ENCODE results near the gene SEZ6.

DNA sequence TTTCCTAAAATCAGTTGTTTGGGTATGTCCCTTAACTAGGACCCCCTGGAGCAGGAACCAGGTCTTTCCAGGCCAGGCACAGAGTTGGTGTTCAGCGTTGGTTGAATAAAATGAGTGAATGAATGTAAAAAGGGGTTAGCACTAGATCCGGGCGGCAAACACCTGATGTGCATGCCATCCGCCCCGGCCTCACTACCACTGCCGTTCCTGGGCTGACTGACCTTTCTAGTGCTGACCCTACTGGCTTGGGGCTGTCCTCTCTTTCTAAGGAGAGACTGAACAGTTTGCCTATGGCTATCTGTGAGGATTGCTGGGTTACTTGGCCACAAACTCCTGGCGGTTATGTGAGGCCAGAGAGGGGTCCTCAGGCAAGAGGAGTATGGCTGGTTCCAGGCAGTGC, 44.4 kb downstream of the SEZ6 start:
- no peak for TF ChIP-seq POLR2A (IDR thresholded peaks at IDR 0.05; ENCODE audit: low read length)
- TF ChIP-seq GATA1 (IDR thresholded peaks at IDR 0.05; ENCODE audit: low read depth, low read length) = no peak

All from erythroblast (primary cell).